GM19023 (cell line): ENCODE data around the gene PCSK9.

Experiments used
- ATAC-seq: cut with Tn5 transposase; IDR thresholded peaks from one replicate; pipeline ENCODE4 v1.9.1; 2021; ENCODE audit warnings: mild to moderate bottlenecking, moderate library complexity; ENCODE audit not compliant: unreplicated experiment

Gene PCSK9

GRCh38 chr1:55057270-55057955 is 18.1 kb downstream of the PCSK9 start:
- no peak for ATAC-seq

GRCh38 chr1:55057956-55058298 is 18.6 kb downstream of the PCSK9 start:
- ATAC-seq, result no peak

- no peak for ATAC-seq
Observed at GRCh38 chr1:55059302-55060132, 20.2 kb downstream of the PCSK9 start.

GRCh38 chr1:55060133-55060999 is 21.0 kb downstream of the PCSK9 start:
- peak; percentile 50 for ATAC-seq

- ATAC-seq, result no peak
Observed at GRCh38 chr1:55061000-55061705, 21.8 kb downstream of the PCSK9 start.

- no peak for ATAC-seq
Observed at GRCh38 chr1:55061706-55062321, 22.5 kb downstream of the PCSK9 start.

- no peak for ATAC-seq
Observed at GRCh38 chr1:55062801-55063576, 23.6 kb downstream of the PCSK9 start.

- ATAC-seq, result no peak
Observed at GRCh38 chr1:55063577-55063942, 24.2 kb downstream of the PCSK9 start.

GRCh38 chr1:55064071-55064581 is 24.8 kb downstream of the PCSK9 start:
- no peak for ATAC-seq

GRCh38 chr1:55064861-55065263 is 25.5 kb downstream of the PCSK9 start:
- ATAC-seq, result no peak

GRCh38 chr1:55065648-55066047 is 26.3 kb downstream of the PCSK9 start:
- no peak for ATAC-seq

- no peak for ATAC-seq
Observed at GRCh38 chr1:55067022-55067778, 27.9 kb downstream of the PCSK9 start.

- ATAC-seq, result no peak
Observed at GRCh38 chr1:55067914-55068313, 28.6 kb downstream of the PCSK9 start.

GRCh38 chr1:55068638-55069037 is 29.3 kb downstream of the PCSK9 start:
- ATAC-seq, result no peak

GRCh38 chr1:55069280-55069679 is 29.9 kb downstream of the PCSK9 start:
- no peak for ATAC-seq

- no peak for ATAC-seq
Observed at GRCh38 chr1:55070293-55071164, 31.2 kb downstream of the PCSK9 start.

- ATAC-seq, result no peak
Observed at GRCh38 chr1:55071477-55071876, 32.1 kb downstream of the PCSK9 start.
